K562 (cell line): Measurements from ENCODE around the gene ARMH3.

Source experiments
- TF ChIP-seq, protein P1 (sequence below): sonication (generic); formaldehyde crosslinking; IDR thresholded peaks from 2 replicates; pipeline ENCODE4 v1.8.0; 2022; ENCODE audit warnings: mild to moderate bottlenecking, missing genetic modification reagents, borderline replicate concordance
- TF ChIP-seq, protein P2 (sequence below), 2 experiments: fragments of 150-350 bp in 1 of 2; IDR thresholded peaks; 2 replicates each; pipeline ENCODE4 v1.6.1; 2012 to 2016; ENCODE audit warnings: low read depth in 2 of 2, low read length in 2 of 2, mild to moderate bottlenecking in 1 of 2, moderate library complexity in 1 of 2

DNA sequence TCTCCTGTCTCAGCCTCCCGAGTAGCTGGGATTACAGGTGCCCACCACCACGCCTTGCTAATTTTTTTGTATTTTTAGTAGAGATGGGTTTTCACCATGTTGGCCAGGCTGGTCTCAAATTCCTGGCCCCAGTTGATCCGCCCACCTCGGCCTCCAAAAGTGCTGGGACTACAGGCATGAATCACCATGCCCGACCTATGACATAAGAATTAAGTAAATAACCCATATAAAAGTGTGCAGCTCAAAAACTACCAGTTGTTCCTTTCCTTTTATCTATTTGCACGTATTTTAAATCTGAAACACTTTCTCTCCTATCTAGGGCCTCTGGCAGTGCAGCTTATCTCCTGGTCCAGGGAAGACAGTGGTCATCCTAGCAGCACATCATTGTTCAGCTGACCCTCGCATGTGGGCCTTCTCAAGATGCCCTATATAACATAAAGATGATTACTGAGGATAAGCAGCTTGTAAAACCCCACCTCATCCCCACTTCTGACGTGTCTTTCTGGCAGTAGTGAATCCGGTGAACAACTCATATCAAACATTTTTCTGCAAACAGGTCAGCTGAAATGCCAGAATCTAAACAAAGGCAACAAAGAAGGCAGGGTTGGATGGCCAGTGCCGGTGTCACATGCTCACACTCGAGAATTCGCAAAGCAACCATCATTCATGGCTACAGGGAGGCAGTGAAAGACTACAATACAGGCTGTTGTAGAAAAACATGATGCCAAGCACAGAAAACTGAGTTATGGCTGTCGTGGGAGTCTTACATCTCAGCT lies 176.3 kb downstream of the ARMH3 start:
- TF ChIP-seq, protein P1, sequence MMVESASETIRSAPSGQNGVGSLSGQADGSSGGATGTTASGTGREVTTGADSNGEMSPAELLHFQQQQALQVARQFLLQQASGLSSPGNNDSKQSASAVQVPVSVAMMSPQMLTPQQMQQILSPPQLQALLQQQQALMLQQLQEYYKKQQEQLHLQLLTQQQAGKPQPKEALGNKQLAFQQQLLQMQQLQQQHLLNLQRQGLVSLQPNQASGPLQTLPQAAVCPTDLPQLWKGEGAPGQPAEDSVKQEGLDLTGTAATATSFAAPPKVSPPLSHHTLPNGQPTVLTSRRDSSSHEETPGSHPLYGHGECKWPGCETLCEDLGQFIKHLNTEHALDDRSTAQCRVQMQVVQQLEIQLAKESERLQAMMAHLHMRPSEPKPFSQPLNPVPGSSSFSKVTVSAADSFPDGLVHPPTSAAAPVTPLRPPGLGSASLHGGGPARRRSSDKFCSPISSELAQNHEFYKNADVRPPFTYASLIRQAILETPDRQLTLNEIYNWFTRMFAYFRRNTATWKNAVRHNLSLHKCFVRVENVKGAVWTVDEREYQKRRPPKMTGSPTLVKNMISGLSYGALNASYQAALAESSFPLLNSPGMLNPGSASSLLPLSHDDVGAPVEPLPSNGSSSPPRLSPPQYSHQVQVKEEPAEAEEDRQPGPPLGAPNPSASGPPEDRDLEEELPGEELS (CRISPR knock-in tag) = no peak
- TF ChIP-seq, protein P2, sequence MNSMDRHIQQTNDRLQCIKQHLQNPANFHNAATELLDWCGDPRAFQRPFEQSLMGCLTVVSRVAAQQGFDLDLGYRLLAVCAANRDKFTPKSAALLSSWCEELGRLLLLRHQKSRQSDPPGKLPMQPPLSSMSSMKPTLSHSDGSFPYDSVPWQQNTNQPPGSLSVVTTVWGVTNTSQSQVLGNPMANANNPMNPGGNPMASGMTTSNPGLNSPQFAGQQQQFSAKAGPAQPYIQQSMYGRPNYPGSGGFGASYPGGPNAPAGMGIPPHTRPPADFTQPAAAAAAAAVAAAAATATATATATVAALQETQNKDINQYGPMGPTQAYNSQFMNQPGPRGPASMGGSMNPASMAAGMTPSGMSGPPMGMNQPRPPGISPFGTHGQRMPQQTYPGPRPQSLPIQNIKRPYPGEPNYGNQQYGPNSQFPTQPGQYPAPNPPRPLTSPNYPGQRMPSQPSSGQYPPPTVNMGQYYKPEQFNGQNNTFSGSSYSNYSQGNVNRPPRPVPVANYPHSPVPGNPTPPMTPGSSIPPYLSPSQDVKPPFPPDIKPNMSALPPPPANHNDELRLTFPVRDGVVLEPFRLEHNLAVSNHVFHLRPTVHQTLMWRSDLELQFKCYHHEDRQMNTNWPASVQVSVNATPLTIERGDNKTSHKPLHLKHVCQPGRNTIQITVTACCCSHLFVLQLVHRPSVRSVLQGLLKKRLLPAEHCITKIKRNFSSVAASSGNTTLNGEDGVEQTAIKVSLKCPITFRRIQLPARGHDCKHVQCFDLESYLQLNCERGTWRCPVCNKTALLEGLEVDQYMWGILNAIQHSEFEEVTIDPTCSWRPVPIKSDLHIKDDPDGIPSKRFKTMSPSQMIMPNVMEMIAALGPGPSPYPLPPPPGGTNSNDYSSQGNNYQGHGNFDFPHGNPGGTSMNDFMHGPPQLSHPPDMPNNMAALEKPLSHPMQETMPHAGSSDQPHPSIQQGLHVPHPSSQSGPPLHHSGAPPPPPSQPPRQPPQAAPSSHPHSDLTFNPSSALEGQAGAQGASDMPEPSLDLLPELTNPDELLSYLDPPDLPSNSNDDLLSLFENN (IDR thresholded peaks at IDR 0.05; ENCODE audit: low read depth in 2 of 2, low read length in 2 of 2) = no peak
